Activated T-cell treated with anti-CD3 and anti-CD28 coated beads, Interleukin-2, amount 50 U/mL, for 1 hour (primary cell): Measurements from ENCODE around the gene NBAS.

Source experiments
- DNase-seq: peaks from one replicate; pipeline ENCODE4 v3.0.0-alpha.2; 2020

NBAS gene

DNA sequence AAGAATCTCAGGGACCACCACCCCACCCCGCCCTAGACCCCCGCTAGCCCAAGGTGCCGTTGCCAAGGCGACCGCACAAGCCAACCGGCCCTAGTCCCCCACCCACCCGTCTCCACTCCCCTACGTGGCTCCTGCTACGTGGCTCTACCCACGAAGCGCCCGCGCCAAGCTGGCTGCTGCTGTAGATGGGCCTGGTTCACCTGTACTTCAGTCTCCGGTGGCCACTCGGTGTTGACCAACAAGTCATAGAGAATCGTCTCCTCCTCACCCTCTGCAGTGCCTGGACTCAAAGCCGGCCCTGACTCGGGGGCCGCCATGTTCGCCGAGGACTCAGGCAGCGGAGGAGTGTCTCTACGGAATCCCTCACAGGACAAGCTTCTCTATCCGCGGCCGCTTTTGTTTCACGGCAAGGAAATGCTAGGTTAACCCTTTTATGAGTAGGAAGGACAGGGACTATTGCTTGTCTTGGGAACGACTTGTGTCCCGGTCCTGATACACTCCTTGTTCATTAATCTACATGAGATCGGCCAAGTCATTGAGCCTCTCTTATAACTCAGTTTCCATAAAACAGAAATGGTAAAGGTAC lies at the start of gene NBAS:
NBAS (minus strand) TSS at position 347 of the 586 bp plus-strand sequence; CDS start at position 317, 30 bp downstream.
- peak; percentile 73 for DNase-seq

DNA sequence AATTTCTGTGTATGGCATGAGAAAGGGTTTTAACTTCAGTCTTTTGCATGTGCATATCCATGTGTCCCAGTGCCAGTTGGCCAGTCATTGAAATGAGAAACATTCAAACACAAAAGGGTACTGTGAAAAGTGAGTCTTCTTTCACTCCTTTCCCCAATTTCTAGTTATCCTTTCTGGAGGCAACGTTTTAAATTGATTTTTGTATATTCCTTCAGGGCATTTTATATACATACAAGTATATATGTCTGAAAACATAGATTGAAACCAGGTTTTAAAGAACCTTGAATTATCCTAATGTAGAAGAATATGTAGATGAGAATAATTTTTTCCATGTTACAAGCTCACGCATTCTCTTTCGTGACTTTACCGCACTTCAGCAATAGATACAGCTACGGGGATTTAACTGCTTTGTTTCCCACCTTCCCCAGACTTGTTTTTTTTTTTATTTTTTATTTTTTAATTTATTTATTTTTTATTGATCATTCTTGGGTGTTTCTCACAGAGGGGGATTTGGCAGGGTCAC lies 49.4 kb upstream of the NBAS start:
- no peak for DNase-seq

DNA sequence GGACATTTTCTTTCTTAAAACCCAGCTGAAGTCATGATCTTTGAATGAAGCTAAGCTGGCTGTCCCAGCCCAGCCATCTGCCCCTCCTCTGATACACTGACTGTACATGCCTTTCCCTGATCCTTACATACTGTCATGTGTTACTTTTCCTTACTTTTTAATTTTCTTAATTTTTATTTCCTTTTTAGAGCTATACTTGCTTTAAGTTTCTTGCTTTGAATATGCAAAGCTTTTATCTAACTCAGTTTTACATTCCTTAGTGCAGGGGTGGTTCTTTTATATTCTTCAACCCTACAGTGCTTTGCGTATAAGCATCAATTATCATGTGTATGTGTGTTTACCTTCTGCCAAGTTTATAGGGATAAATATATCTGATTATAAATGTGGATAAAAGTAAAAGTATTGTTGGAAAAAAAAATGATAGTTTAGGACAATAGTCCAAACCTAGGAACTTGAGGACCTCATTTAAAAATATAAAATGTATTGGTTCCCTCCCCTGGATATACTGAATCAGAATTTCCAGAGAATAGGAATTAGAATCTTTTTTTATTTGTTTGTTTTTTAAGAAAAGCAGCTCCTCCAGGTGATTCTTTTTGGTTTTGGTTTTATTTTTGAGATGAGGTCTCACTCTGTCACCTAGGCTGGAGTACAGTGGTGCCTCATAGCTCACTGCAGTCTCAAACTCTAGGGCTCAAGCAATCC lies 48.4 kb upstream of the NBAS start:
- DNase-seq = no peak

DNA sequence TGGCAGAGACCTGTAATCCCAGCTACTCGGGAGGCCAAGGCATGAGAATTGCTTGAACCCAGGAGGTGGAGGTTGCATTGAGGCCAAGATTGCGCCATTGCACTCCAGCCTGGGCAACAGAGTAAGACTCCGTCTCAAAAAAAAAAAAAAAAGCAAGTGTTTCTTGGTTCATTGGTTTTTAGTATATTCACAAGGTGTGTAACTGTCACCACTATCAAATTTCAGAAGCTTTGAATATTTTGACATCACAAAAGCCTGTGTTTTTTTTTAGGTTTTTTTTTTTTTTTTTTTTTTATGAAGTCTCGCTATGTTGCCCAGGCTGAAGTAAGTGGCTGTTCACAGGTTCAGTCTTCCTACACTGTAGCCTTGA lies 47.2 kb upstream of the NBAS start:
- DNase-seq = no peak

DNA sequence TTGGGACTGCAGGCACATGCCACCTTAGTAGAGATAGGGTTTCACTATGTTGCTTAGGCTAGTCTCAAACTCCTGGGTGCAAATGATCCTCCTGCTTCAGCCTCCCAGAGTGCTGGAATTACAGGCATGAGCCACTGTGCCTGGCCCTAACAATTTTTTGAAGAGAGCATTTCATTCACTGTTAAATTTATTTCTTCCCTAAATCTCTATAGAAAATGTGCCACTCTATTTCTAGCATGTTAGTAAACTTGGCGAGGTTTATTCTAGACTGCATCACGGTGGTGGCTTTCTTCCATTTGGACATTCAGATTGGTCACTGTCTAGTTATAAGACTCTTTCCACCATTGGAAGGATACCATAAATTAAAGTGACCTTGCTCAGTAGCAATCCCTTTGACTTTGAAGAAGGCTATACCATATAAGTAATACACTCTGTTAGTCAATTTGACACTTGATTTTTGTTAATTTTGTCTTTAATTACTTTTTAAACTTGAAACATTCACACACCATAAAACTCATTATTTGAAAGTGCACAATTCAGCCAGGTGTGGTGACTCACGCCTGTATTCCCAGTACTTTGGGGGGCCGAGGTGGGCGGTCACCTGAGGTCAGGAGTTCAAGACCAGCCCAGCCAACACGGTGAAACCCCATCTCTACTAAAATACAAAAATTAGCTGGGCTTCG lies 46.7 kb upstream of the NBAS start:
- DNase-seq = no peak

DNA sequence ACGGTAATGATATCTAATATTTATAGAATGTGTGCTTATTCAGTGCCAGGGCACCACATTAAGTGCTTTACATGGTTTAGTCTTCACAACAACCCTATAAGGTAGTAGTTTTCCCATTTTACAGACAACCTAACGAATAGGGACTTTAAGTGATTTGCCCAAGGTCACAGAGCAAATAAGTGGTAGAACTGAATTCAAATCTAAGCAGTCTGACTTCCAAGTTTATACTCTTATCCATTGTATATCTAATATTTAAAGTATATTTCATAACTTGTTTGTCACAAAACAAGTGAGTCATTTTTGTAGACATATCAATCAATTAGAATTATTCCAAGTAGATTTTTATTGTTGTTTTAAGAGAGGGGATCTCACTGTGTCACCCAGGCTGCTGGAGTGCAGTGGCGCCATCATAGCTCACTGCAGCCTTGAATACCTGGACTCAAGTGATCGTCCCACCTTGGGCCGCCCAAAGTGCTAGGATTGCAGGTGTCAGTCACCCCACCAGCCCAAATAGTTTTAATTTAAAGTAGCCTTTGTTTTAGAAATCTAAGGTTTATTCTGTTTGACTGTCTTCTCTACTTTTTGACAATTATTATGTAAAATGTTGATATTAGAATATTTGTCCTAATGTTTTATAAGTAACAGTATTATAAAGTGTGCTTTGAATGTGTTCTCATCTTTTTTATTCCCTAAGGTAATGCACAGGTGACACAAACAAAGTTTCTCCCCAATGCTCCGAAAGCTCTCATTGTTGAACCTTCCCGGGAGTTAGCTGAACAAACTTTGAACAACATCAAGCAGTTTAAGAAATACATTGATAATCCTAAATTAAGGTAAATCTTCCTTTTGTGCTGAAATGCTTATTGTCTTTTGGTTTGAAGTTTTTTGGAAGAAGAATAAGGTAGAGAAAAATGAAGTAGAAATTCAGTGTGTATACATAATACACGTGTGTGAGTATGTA lies 45.6 kb upstream of the NBAS start:
- no peak for DNase-seq

DNA sequence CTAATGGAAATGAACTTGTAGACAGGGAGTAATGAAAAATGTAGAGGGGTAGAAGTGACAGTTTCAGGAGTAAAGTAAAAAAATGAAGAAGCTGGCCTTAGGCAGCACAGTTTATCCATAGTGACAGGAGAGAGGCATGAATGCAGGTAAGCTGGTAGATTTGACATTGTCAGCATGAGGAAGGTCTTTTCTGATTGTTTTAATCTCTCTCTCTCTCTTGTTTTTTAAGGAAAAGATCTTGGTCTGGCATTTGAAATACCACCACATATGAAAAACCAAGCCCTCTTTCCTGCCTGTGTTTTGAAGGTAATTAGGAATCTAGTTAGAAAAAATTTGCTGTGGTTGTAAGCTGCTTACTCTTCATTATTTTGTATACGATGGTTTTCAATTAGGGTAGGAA lies 44.6 kb upstream of the NBAS start:
- no peak for DNase-seq

DNA sequence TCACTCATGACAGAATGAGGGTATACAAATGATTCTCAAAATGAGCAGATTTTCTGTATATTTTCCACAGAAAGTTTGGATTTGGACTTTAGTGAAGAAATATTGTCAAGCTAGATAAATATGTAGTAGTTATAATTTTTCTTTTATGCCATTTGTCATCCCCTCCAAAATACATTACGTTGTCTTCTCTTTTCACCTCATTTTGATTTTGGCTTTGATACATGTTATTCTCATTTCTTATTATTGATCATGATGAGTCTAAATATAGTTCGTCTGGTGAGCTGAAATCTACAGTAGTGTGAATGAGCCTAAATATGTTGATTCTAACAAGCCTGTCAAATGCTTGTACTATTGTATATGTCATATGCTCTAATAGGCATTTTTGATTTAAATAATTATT lies 42.8 kb upstream of the NBAS start:
- DNase-seq = no peak

DNA sequence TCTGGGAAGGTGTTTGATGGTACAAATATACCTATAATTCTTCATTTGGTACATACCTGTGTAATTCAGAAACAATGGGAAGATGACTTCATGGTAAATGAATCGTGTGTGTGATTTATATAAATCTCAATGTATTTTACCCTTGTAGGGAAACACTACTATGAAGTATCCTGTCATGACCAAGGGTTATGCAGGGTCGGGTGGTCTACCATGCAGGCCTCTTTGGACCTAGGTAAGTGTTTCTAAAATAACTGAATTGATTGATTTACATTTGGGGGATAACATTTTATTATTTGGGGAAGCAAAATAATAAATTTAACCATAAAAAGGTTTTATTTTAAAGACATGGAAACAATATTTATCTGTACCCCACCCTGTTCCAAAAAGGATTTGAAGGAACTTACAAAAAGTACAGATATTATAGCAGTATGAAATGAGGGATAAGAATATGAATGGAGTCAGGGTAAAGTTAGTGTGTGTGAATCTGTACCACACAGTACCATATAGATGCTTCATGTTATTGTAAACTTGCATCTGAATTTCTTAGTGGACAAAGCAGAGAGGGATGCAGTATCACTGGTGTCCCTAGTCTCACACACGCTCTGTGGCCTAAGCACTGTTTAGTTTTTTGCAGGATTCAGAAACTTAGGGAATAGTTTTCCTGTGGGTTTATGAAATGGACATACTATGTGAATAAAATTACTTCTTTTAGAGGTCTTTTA lies 42.1 kb upstream of the NBAS start:
- DNase-seq = no peak

DNA sequence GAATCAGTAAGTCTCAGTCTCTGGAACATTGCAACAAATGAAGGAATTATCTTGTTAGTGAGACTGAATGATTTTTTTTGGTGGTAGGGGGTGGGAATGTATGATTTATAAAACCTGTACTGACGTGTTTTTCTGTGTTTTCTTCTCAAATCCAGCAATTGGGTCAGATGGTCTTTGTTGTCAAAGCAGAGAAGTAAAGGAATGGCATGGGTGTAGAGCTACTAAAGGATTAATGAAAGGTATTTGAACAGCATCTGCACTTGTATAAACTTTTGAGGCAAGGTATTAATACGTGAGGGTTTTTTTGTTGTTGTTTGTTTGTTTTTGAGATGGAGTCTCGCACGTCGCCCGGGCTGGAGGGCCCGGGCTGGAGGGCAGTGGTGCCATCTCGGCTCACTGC lies 41.3 kb upstream of the NBAS start:
- DNase-seq = no peak

DNA sequence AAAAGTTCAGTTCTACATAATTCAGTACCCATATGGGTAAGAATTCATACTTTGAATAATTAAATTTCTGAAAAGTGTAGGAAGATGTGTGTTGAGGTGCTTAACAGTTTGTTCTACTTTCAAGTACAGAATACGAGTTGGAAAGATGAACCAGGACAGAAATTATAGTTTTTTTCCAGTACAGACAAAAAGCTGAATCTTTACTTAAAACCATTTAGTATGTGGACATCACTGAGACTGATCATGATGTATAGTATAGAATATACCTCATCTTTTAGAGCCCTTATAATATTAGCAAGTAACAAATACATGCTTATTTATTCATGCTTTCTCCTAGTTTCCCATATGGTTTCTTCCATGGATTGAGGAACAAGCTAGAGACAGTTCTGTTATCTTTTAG lies 40.5 kb upstream of the NBAS start:
- no peak for DNase-seq

DNA sequence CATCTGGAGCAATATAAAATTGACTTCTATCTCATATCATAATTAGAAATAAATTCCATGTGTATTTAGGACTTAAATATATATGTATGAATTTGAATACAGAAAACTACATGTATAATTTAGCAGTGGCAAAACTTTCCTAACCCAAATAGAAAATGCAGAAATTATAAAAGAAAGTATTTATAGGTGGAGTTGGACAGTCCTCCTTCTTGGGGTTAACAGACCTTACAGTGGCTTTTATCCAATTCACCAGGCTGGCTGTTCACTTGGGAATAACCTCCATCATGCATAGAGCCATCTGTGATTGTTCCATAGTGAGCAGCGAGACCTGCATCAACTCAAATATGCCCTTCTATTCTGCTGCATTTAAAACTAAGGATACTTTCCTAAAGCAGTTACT lies 38.9 kb upstream of the NBAS start:
- DNase-seq = no peak

DNA sequence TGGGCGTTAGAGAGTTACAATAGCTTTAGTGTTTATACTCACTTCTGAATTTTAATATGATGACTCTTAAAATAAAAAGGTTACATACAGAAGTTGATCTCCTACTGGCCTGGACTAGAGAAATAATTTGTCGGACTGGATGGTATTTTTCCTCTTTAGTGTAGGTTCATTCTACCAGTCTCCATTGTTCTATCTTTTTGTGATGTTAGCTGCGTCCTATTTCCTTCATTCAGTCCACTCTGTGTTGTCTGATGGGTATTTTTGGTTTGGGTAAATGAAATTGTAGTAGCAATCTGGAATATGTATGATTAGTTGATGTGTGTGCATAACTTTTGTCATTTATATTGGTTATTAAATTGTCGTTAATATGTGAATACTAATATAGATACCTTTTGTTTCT lies 35.8 kb upstream of the NBAS start:
- no peak for DNase-seq

DNA sequence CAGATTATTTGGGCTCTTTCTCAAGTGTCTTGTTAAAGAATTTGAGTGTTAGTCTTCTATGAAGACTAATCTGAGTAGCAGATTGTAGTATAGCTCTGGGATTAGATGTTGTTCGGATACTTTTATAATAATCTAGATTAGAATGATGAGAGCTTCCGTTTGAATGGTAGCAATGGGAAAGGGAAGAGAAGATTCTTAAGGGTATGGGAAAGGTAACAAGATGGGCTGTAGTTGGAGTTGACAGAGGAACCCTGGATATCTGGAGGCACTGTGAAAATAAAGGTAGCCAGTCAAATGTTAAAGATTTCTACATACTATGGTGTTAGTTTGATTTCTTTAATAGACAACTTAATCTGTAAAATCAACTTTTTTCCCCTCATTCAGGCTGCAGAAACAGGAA lies 35.2 kb upstream of the NBAS start:
- no peak for DNase-seq

DNA sequence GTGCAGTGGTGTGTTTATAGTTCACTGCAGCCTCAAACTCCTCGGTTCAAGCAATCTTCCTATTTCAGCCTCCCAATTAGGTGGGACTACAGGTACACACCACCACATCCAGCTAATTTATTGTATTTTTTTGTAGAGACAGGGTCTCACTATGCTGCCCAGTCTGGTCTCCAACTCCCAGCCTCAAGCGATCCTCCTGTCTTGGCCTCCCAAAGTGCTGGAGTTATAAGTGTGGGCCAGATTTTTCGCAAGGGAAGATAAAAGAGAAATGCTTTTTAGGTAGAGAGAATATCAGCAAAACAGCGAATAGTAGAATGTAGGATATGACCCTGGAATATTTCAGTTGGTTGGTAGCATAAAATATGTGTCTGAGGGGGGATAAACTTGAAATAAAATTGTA lies 34.8 kb upstream of the NBAS start:
- DNase-seq = no peak

DNA sequence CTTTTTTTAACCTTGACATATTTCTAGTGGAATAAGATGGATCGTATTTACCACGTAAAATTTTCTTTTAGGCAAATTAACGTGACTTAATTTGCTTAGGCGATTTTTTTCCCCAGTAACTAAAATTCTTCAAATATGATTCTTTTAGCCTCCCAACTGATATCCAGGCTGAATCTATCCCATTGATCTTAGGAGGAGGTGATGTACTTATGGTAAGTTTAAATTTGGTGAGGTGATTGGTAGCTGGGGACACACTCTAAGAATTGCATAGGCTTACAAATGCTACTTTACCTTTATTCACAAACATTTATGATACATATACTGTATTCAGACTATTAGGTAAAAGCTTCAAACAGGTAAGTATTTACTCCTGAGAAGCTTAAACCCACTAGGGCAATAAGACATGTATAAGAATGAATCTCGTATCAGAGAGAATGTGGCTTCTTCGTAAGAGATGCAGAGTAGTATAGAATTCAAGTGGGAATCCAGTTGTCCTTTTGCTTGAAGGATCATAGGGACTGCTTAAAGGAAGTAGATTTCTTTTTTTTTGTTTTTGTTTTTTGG lies 34.3 kb upstream of the NBAS start:
- no peak for DNase-seq

DNA sequence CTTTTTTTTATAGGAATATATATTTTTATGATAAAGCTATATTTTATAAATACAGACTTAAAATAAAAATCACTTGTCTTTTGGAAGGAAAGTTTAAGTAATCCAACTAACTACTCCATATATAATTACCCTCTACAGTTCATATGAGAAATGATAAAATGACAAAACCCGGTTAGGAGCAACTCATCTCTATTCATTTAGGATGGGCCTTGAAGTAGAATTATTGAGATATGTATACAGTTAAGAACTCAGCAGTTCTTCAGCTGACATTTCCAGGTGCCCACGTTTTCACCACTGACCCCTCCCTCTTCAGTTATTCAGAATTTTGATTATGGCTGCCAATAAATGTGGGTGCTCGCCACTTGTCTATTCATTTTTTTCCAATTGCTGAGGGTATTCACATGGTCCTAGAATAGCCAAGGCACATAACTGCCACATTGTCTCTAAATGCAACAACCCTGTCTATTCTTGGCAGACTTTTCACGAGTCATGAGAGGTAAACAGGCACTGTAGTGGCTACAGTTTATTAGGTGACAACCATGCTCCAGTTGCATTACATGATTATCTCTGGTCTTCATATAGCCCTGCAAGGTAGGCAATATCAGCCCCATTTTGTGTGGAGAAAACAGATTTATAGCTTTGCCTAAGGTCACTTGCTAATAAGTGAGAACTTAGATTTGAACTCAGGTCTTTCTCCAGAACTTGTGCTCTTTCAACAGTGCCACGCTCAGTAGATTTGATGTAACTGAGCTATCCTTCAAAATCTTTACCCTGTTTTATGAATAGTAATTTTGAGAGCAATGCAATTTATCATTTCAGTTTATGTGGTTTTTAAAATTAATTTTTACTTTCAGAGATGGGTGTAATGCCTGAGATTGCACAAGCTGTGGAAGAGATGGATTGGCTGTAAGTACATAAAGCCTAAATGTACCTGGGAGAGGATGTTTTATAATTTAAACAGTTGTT lies 33.4 kb upstream of the NBAS start:
- DNase-seq = no peak

DNA sequence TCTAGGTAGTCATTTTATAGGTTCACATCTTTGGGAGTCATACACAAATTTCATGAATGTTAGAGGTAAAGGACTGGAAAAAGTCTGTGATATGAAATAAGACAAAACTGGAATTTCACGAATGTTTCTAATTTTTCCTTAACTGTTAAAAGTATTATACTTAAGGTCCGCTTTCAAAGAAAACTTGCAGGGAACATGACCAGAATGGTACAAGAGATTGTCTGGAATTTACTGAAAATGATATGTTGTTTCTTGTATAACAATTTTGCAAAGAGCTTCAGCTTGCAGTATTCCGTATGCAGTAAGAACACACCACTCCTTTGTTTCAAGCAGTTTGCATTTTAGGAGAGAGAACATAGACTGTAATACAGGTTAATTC lies 32.2 kb upstream of the NBAS start:
- no peak for DNase-seq

DNA sequence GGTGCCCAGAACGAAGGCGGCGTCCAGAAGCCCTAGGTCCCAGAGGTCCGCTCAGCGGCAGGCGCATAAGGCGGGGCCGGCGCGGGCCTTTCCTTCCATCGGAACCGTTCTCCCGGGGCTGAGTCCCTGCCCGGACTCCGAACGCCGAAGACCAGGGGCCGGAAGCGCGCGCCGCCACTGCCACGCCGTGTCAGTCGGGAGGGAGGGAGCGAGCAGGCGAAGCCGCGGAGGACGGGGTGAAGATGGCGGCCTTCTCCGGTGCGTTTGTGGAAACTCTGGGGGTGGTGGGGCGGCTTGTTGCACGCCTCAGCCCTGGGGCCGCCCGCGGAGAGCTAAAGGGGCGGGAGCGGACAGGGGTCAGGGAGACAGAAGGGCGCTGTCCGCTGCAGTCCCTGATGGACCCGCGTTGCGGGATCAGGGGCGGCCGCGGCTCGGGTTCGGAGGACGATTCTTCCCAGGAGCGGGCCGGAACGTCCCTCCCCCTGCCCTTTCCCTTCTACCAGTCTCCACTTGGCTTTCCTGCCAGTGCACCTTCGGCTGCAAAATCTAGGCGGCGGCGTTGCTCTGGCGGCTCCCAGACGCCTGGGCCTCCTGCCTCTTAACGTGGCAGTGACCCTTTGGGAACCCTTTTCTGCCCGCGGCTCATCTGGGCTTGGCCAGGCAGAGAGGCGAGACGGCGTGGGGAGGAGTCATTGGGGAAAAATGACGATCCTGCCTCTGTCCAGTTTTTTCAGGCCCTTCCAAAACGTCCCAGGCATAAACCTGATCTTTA lies 30.7 kb upstream of the NBAS start, which contains the start of gene DDX1:
DDX1 (plus strand) TSS at position 177 of the 772 bp plus-strand sequence; CDS start at position 243, 66 bp downstream.
- DNase-seq = peak; percentile 91

DNA sequence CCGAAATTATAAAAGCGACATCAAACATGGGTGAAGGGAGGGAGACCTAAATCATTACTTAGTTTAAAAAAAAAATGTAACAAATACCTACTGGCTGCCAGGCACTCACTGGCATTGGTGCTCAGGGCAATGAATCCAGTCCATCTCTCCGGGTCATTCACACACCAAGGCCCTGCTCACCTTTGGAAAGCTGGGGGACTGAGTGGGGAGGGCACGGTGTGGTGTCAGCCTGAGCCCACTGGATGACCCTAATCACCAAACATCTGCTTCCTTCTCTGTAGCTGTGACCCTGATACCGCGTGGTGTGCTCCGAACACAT lies 30.2 kb upstream of the NBAS start:
- DNase-seq = no peak
